HG02870 (cell line): ENCODE measurements around the gene AHR.
"Not testable (repeated sequence)": the region's sequence is repeated elsewhere in the genome, so short reads cannot be mapped to it uniquely, and the experiment has no call there.

Experiments used
- ATAC-seq: cut with Tn5 transposase; IDR thresholded peaks from one replicate; pipeline ENCODE4 v1.9.1; 2021; ENCODE audit warnings: mild to moderate bottlenecking, moderate library complexity; ENCODE audit not compliant: unreplicated experiment

Gene AHR

DNA sequence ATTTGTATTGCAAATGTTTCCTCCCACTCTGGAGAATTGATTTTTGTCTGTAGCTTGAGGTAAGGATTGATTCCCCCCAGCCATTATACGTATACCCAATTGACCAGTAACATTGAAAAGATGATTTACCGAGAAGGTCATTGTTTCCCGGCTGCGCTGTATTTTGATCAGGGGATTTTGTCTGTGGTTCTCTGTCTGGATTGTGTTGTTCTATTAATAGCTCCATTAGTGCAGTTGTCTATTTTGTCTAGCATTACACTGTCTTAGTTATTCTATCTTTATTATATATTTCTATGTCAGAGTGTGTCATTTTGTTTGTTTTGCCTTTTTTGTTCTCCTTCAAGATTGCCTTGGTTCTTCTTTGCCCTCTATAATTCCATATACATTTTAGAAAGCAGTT, 37.7 kb downstream of the AHR start:
- no peak for ATAC-seq

DNA sequence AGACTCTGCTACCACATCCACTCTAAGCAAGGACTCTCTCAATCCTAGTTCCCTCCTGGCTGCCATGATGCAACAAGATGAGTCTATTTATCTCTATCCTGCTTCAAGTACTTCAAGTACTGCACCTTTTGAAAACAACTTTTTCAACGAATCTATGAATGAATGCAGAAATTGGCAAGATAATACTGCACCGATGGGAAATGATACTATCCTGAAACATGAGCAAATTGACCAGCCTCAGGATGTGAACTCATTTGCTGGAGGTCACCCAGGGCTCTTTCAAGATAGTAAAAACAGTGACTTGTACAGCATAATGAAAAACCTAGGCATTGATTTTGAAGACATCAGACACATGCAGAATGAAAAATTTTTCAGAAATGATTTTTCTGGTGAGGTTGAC, 40.7 kb downstream of the AHR start:
- ATAC-seq, result no peak

DNA sequence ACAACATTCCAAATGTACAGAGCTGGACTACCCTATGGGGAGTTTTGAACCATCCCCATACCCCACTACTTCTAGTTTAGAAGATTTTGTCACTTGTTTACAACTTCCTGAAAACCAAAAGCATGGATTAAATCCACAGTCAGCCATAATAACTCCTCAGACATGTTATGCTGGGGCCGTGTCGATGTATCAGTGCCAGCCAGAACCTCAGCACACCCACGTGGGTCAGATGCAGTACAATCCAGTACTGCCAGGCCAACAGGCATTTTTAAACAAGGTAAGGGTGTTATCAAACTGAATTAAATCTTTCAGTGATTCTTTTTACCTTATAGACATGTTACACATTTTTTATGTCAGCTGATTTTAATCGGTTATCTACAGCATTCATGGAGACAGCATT, 41.5 kb downstream of the AHR start:
- ATAC-seq, result no peak

DNA sequence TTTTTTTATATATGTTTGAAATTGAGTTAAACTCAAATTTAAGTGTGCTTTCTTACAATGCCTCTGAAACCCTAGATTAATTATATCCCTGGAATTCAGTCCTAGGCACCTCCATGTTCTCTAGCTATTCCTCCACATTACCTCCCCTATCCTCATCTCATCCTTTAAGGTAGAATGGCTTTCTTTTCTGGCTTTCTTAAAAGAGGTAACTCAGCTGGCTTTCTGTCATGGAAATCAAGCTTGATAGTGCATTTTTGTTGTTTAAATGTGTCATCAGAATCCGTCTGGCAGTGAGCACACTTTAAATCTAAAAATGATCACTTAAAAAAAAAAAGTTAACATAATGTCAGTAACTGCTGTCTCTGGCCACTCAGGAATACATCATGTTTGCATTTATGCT, 42.2 kb downstream of the AHR start:
- ATAC-seq, result no peak

DNA sequence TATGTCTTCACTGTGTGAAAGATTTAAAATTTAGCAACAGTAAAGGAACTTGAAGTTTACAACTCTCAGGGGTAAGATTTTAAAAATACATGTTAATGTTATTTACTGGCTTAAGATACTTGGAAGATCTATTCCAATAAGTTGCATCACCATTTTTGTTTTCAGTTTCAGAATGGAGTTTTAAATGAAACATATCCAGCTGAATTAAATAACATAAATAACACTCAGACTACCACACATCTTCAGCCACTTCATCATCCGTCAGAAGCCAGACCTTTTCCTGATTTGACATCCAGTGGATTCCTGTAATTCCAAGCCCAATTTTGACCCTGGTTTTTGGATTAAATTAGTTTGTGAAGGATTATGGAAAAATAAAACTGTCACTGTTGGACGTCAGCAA, 44.3 kb downstream of the AHR start:
- no peak for ATAC-seq

DNA sequence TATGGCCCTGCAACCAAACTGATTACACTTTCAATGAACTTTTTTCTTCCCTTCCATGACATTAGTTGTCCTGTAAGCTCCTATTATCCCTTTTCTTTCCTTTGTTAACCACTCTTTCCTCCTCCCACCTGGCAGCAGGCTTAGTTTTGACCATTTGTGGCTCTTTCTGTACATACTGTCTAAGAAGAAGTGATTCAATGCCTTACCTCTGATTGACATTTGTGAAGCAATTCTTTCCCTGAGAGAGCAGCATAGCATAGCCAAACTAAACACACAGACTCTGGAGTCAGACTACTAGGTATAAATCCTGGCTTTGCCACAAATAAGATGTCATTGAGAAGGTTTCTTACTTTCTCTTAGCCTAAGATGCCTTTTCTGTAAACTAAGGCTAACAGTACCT, 48.9 kb downstream of the AHR start:
- ATAC-seq, result no peak

DNA sequence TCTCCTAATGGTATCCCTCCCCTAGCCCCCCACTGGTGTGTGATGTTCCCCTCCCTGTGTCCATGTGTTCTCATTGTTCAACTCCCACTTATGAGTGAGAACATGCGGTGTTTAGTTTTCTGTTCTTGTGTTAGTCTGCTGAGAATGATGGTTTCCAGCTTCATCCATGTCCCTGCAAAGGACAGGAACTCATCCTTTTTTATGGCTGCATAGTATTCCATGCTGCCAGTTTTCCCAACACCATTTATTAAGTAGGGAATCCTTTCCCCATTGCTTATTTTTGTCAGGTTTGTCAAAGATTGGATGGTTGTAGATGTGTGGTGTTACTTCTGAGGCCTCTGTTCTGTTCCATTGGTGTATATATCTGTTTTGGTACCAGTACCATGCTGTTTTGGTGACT, 50.5 kb downstream of the AHR start:
- ATAC-seq, result not testable (repeated sequence)

DNA sequence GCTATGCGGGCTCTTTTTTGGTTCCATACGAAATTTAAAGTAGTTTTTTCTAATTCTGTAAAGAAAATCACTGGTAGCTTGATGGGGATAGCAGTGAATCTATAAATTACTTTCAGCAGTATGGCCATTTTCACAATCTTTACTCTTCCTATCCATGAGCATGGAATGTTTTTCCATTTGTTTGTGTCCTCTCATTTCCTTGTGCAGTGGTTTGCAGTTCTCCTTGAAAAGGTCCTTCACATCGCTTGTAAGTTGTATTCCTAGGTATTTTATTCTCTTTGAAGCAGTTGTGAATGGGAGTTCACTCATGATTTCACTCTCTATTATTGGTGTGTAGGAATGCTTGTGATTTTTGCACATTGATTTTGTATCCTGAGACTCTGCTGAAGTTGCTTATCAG, 51.9 kb downstream of the AHR start:
- ATAC-seq, result not testable (repeated sequence)

DNA sequence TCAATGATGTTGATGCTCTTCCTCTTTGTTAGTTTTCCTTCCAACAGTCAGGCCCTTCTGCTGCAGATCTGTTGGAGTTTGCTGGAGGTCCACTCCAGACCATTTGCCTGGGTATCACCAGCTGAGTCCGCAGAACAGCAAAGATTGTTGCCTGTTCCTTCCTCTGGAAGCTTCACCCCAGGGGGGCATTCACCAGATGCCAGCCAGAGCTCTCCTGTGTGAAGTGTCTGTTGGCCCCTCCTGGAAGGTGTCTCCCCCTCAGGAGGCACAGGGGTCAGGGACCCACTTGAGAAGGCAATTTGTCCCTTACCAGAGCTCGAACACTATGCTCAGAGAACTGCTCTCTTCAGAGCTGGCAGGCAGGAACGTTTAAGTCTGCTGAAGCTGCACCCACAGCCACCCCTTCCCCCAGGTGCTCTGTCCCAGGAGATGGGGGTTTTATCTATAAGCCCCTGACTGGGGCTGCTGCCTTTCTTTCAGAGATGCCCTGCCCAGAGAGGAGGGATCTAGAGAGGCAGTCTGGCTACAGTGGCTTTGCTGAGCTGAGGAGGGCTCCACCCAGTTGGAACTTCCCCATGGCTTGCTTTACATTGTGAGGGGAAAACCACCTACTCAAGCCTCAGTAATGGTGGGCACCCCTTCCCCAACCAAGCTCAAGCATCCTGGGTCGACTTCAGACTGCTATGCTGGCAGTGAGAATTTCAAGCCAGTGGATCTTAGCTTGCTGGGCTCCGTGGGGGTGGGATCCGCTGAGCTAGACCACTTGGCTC, 55.4 kb downstream of the AHR start:
- ATAC-seq, result not testable (repeated sequence)

DNA sequence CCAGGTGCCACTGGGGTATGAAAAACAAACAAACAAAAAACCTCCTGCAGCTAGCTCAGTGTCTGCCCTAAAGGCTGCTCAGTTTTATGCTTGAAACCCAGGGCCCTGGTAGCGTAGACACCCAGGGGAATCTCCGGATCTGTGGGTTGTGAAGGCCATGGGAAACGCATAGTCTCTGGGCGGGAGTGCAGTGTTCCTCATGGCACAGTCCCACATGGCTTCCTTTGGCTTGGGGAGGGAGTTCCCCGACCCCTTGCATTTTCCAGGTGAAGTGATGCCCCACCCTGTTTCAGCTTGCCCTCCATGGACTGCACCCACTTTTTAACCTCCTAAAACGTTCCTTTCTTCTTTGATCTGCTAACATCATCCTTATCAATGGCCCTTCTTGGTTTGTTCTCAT, 56.0 kb downstream of the AHR start:
- ATAC-seq, result no peak

DNA sequence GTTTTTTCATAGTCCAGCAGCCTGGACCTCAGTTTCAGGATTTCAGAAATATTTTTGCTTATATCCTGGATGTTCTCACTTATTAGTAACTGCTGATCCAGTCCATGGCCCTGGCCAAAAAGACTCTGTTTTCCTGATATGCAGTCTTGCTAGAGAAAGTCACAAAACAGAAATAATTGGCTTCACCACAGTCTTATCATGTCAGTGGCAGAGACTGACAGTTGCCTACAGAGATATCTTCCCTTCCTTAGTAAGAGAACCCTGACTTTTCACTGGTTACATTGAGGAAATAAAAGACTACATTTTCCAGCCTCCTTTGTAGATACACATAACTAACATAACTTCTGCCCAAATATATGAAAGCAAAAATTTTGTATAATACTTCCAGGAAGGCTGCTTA, 56.6 kb downstream of the AHR start:
- ATAC-seq, result no peak

DNA sequence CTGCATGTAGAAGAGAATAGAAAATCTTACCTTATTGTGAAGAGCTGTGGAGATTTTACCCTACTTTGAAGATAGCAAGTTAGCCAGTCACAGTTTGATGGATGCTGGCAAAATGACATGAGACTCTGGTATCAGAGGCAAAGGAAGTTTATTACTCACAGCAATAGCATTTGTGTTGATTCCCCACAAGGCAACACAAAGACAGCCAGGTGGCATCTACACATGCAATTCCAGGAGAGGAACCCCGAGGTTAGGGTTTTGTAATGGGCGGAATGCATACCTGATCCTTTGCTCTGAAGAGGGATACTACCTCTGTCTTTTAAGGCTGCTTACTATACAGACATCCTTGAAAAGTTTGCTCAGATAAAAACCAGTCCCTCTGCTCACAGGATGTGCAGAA, 59.5 kb downstream of the AHR start:
- no peak for ATAC-seq

DNA sequence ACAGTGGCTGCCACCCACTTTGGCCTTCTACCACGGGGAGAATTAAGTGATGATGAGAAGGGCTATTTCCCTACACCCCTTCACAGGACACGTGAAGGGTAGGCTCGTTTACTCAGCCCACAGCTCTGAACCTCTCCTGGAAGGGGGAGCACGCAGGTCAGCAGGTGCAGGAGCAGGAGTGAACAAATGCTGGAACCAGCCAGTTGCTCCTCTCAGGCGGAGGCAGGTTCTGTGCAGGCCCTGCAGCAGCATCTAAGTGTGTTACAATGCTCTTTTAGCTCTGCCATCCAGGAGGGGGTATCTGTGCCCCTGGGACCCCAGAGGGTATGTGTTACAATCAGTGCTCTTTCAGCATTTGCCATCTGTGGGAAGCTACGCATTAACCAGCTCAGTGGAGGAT, 61.2 kb downstream of the AHR start:
- no peak for ATAC-seq

DNA sequence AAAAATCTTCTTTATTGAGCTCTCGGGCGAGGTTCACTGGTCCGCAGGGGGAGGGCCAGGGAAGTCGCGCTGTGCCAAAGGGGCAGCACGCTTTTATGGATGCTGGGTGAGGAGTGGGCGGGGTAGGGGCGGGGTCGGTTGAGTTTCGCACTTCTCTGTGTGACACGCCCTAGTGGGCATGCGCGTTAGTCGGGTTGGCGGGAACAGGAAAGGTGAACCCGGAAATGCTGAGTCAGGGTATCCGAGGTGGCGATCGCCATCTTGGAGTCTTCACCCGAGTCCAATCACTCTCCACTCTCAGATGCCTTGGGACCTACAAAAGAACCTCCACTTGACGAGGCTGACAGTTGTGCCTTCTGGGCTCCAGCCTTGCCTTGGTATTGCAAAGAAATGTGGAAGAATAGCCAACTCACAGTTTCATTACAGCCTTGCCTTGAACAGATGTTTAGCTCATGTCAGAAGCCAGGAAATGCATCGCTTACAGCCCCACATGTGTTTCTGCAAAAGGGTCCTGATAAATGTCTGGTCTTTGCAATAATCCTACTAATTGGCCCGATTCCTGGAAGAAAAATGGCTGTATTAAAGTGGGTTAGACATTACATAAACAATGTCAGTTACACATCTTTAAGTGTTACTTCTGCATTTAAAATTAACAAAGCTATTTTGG, 64.1 kb downstream of the AHR start:
- ATAC-seq, result no peak

DNA sequence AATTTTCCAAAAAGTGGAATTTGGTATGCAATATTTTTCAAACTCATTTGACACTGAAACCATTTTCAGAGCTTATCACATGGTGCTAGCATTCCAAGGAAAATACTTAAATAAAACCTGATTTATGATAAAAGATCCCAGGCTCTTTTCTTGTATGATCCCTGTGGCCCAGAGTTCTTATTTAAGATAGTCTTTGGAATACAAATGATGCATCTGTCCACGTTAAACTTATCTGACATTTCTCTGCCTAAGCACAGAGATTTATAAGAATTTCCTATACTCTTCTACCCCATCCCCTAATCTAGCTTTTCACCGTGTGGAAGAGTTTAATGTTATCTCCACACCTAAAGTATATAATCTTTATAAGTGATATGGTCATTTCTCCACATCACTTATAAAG, 66.2 kb downstream of the AHR start:
- no peak for ATAC-seq

DNA sequence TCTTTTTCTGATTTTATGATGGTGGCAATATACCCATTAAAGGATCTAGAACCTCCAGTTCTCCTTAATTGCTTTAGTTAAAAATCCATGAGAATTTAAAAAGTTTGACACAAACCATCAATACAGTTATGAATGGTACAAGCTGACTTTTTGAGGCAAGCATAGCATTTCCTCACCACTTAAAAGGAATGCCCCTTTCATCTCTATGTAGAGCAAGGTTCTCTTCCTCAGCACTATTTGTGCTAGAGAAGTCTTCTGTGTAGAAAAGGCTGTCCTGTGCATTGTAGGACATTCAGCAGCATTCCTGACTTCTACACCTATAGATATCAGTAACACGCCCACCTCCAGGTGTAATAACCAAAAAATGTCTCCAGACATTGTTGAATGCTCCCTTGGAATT, 67.3 kb downstream of the AHR start:
- ATAC-seq, result no peak

DNA sequence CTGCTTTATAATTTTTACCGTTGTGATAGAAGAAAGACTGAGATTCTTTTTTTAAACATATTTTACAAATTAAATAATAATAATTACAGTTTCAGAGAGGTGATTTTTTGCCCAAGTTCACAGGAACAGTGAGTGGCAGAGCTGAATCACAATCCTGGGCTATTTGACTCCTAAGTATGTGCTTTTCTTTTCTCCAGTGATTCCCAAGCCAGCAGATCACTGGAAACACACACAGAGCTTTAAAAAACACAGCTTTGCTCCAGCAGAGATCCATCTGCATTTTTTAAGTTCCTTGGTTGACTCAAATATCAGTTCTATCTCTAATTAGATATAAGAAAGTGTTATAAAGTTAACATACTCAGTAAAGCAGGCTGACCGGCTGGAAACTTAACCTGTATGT, 69.0 kb downstream of the AHR start:
- no peak for ATAC-seq

DNA sequence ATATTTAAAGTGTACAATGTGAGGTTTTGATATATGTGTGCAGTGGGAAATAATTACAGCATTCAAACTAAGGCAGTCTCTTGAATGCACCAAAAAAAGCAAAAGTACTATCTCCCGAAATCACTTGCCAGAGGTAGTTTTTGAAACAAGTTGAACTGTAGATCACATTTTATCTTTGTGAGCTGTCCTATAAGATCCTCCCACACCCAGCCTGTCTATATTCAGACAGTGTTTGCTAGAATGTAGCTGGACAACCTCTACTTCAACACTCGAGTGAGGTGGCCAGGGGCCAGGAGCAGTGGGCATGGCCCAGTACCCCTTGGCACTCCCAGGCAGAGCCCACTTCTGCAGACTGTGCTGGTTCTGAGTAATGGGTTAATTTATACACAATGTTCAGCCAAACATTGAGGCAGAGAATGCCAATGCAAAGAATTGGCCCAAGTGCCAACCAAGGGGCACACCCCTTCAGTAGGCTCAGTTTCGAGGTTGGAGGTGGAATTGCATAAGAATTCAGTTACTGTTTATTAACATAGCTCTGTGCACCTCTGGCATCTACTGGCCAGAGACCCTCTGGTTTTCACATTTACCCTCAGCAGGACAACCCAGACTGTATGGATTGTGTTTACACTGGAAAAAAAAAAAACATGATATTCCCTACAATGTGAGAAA, 70.5 kb downstream of the AHR start:
- no peak for ATAC-seq

DNA sequence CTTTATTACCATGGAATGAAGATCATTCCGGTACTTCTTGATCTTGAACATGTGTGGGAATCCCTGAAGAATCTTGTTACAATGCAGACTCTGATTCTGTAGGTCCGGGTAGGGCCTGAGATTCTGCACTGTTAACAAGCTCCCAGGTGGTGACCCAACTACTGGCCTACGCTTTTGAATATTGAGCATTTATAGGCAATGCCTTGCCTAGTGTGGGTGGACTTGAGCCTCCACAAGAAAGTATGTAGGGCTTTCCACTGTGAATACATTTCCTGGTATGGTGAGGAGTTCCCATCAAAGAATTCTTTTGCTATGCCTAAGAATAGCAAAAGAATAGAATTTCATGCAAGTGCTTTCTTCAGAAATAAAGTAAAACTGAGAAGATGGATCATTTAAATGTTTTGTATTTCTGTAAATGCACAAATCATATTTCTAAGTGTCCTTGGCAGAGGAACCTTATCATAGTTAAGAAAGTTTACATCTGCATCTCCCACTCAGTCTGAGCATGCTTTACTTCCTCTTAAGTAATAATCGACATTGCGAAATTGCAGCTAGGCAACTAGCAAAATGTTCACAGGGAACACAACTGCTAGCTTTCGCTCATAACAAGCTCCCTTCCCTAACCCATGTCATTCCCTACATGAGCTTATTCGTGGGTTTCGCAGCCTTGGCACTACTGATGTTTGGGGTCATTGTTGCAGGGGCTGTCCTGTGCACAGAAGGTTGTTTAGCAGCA, 71.4 kb downstream of the AHR start:
- ATAC-seq, result no peak

DNA sequence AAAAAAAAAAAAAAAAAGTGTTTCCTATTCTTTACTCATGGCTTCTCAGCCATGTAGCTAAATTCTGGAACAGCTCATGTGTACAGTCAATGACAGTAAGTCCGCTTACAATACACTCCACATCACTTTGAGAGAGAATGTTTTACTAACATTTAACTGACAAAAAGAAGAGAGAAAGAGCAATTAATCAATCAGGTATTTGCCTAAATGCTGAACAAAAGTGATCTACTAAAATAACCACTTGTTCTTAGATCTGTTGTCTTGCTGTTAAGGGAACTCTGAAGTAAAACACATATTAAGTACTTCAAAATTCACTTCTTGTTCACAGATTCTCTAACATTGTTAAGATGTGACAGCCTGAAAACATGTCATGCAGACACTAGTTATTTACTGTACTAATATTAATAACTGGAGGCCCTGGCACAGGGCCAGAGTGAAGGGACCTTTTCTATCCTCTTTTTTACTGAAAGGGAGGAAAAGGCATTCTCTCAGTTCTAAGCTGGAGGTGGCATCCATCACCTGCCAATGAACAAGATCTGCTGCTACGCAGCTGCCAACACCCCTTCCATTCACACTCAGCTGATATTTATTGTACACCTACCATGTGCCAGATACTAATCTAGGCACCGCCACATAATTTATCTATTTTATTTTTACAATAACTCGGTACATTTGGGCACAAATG, 72.6 kb downstream of the AHR start:
- ATAC-seq, result no peak
